Left ventricle myocardium inferior (tissue), 1 donor: Measurements from ENCODE around the gene HOXD4. TPM values are rescaled to one million over a fixed set of nuclear protein-coding genes. Genes with fewer than 3 reads are reported as not detected.

Experiments used
- DNase-seq: peaks from one replicate; pipeline ENCODE4 v3.0.0-alpha.2; 2020
- H3K27ac ChIP-seq: fragments of 200-600 bp; replicated peaks from 2 replicates; pipeline ENCODE4 v1.8.0; 2021
- H3K27me3 ChIP-seq: fragments of 200-600 bp; 2 replicates; pipeline ENCODE4 v1.8.0; 2021; ENCODE audit warnings: low read depth
- H3K36me3 ChIP-seq: fragments of 200-600 bp; 2 replicates; pipeline ENCODE4 v1.8.0; 2021
- H3K4me1 ChIP-seq: fragments of 200-600 bp; 2 replicates; pipeline ENCODE4 v1.8.0; 2021
- H3K4me3 ChIP-seq: fragments of 200-600 bp; 2 replicates; pipeline ENCODE4 v1.8.0; 2021; ENCODE audit warnings: mild to moderate bottlenecking, moderate library complexity
- H3K9me3 ChIP-seq: fragments of 200-600 bp; replicated peaks from 2 replicates; pipeline ENCODE4 v1.8.0; 2021
- intact Hi-C: fragments of 100-400 bp; cut with micrococcal nuclease; formaldehyde crosslinking; loops from one replicate; pipeline ENCODE4 v1.11.0; 2022
- total RNA-seq: library from RNA; stranded (reverse); fragmentation: NEBNext Ultra II Directional; extraction: Animal tissue kit (Norgen Biotek cat#: 25700); gene quantifications from one replicate; pipeline ENCODE4 v1.2.1, GENCODE V29; 2021
- TF ChIP-seq, protein P1 (sequence below): fragments of 200-600 bp; IDR thresholded peaks from 2 replicates; pipeline ENCODE4 v1.8.0; 2021; ENCODE audit warnings: antibody characterized with exemption, mild to moderate bottlenecking, borderline replicate concordance
- donor health status: DM: no; HTN: yes; CAD: no; lungs with severe emphysema.

HOXD4 gene
- total RNA-seq, 1 donor from 2014 or later = not detected

DNA sequence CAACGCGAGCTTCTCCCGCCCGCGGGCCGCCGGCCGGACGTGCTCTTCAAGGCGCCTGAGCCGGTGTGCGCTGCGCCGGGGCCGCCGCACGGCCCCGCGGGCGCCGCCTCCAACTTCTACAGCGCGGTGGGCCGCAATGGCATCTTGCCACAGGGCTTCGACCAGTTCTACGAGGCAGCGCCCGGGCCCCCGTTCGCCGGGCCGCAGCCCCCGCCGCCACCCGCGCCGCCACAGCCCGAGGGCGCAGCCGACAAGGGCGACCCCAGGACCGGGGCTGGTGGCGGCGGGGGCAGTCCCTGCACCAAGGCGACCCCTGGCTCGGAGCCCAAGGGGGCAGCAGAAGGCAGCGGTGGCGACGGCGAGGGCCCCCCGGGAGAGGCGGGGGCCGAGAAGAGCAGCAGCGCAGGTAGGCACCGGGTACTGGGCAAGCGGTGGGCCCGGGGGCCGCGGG lies 43.6 kb upstream of the HOXD4 start:
- intact Hi-C loops = no loop called here
- Histone ChIP-seq H3K36me3 (no peaks in the 10 kb centered on the region), H3K27ac (no peak overlapping the region), H3K4me3 (no peak overlapping the region), H3K4me1 (peaks cover 44% of the 10 kb centered on the region), H3K9me3 (no peaks in the 10 kb centered on the region), H3K27me3 (peaks cover 99% of the 10 kb centered on the region)
- DNase-seq = no peak
- TF ChIP-seq, protein P1, sequence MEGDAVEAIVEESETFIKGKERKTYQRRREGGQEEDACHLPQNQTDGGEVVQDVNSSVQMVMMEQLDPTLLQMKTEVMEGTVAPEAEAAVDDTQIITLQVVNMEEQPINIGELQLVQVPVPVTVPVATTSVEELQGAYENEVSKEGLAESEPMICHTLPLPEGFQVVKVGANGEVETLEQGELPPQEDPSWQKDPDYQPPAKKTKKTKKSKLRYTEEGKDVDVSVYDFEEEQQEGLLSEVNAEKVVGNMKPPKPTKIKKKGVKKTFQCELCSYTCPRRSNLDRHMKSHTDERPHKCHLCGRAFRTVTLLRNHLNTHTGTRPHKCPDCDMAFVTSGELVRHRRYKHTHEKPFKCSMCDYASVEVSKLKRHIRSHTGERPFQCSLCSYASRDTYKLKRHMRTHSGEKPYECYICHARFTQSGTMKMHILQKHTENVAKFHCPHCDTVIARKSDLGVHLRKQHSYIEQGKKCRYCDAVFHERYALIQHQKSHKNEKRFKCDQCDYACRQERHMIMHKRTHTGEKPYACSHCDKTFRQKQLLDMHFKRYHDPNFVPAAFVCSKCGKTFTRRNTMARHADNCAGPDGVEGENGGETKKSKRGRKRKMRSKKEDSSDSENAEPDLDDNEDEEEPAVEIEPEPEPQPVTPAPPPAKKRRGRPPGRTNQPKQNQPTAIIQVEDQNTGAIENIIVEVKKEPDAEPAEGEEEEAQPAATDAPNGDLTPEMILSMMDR = no peak

DNA sequence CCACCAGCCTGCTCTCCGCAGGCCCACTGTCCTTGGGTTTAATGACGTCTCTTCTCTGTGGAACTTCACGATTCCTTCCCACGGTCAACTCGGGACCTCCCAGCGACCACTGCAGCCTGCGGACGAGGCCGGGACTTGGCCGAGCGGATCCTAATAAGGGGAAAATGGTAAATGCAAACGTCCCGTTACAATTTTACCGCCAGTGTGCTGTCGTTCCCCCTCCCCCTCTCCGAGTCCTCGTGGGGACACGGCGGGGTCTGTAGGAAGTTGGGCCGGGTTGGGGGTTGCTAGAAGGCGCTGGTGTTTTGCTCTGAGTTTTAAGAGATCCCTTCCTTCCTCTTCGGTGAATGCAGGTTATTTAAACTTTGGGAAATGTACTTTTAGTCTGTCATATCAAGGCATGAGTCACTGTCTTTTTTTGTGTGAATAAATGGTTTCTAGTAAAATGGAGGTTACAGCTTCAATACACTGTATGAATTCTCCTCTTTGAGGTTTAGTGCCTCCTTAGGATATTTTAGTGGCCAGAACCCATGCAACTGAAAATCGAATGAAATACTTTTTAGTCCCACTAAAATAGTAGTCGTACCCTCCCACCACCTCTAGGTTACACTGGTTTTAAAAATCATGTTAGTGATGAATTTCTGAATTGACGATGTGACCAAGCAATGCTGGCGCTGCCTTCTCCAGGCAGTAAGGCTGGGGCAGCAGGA lies 42.0 kb upstream of the HOXD4 start:
- H3K27me3 ChIP-seq = peaks cover 99% of the 10 kb centered on the region
- TF ChIP-seq, protein P1 = no peak
- intact Hi-C loops = no loop called here
- no peak for DNase-seq
- H3K4me1 ChIP-seq = peaks cover 37% of the 10 kb centered on the region
- no peak overlapping the region for H3K27ac ChIP-seq
- H3K4me3 ChIP-seq = no peak overlapping the region
- H3K9me3 ChIP-seq = no peaks in the 10 kb centered on the region
- no peaks in the 10 kb centered on the region for H3K36me3 ChIP-seq

DNA sequence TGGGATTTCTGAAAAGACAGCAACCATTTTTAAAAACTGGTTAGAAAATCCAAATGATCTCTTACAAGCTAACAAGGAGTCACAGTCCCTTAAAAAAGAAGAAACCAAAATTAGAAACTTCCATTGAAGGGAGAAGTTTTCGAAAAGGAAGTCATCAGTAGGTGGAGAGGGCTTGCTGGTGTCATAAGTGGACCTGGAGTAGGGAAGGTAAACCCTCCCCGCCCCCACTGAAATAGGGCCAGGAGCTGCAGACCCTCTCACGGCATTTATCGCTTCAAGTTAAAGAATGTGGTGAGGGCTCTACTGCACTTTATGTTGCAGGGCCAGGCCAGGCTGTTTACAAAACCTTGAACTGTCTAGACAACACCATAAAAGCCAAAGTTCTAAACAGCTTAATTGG lies 41.4 kb upstream of the HOXD4 start:
- Histone ChIP-seq H3K36me3 (no peaks in the 10 kb centered on the region), H3K27me3 (peaks cover 99% of the 10 kb centered on the region), H3K4me1 (peaks cover 31% of the 10 kb centered on the region), H3K9me3 (no peaks in the 10 kb centered on the region), H3K4me3 (no peak overlapping the region), H3K27ac (no peak overlapping the region)
- no peak for DNase-seq
- intact Hi-C loops = no loop called here
- TF ChIP-seq, protein P1 = no peak

DNA sequence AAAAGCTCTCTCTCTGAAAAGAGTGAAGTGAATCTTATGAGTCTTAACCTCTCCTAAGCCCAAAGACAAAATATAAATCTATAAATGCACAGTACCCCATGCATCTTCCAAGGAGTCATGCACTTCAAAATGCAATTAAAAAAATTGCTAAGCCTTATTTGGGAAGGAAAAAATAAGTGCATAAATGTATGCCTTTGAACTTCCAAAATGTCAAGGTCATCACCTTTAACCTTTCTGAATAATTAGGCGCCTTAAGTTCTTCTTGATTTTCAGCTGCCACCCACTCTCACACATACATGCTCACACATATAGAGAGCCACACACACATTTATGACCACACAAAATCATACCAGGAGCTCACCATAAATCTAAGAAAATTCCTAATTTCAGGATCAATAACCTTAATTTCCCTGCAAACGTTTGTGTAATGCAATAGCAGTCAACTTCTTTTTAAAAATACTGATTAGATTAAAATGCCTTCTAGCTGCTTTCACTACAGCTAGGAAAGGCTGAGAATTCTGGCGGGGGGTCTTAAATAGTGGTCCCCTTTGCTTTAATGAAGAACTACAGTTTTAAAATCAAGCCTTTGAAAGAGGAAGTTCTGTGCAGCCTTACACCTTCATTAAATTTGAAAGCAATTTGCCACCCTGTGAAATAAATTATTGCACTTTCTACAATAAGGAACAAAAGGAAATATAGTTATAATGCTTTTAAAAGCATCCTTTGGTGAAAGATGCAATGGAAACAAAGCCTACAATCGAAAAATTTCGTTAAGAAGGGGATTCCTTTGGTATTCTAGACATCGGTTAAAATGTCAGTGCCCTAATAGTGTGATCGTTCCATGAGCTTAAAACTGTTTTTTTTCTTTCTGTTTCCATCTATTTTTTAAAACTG lies 40.7 kb upstream of the HOXD4 start:
- Histone ChIP-seq H3K27ac (no peak overlapping the region), H3K9me3 (no peaks in the 10 kb centered on the region), H3K36me3 (no peaks in the 10 kb centered on the region), H3K4me1 (peaks cover 29% of the 10 kb centered on the region), H3K4me3 (no peak overlapping the region), H3K27me3 (peaks cover 99% of the 10 kb centered on the region)
- no peak for DNase-seq
- intact Hi-C loops = no loop called here
- TF ChIP-seq, protein P1 = no peak

DNA sequence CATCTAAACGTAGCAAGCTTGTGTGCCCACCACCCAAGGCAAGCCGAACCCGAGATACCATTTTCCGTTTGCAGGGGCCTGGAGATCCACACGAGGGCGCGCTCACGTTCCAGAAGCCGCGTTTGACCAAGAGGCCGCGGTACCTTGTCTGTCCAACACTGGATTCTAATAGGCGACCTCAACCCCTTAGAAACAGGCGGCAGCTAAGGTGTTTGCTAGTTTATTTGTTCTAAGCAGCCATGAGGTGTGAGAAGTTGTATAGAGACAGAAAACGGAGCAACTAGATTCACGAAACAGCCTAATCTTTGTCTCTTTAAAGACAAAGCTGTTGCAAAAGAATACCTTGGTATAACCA lies 40.1 kb upstream of the HOXD4 start:
- TF ChIP-seq, protein P1 = peak; percentile 58
- intact Hi-C loops = no loop called here
- Histone ChIP-seq H3K4me1 (peaks cover 28% of the 10 kb centered on the region), H3K27me3 (peaks cover 99% of the 10 kb centered on the region), H3K4me3 (no peak overlapping the region), H3K9me3 (no peaks in the 10 kb centered on the region), H3K36me3 (no peaks in the 10 kb centered on the region), H3K27ac (no peak overlapping the region)
- DNase-seq = no peak
